PFSK-1 (cell line): Measurements from ENCODE around the gene HS3ST3B1.

Experiments used
- FOXP2 ChIP-seq: optimal IDR thresholded peaks from 2 replicates; pipeline ENCODE3; 2011; ENCODE audit warnings: borderline replicate concordance, control low read depth, inconsistent platforms; ENCODE audit not compliant: insufficient read depth; ENCODE audit errors: extremely low read length, extremely low read depth
- POLR2AphosphoS5 ChIP-seq: IDR thresholded peaks from 2 replicates; pipeline ENCODE4 v1.6.1; 2012; ENCODE audit warnings: low read depth, mild to moderate bottlenecking, control low read depth, low read length, moderate library complexity
- SIN3A ChIP-seq: IDR thresholded peaks from 2 replicates; pipeline ENCODE4 v1.6.1; 2012; ENCODE audit warnings: mild to moderate bottlenecking, low read length, moderate library complexity, borderline replicate concordance; ENCODE audit not compliant: insufficient read depth
- TAF1 ChIP-seq: IDR thresholded peaks from 2 replicates; pipeline ENCODE4 v1.6.1; 2012; ENCODE audit warnings: low read length, control low read depth, borderline replicate concordance; ENCODE audit not compliant: insufficient read depth
- TF ChIP-seq, protein P1 (sequence below), 2 experiments: IDR thresholded peaks; 2 replicates each; pipeline versions ENCODE4 v1.6.1 to v1.8.0; 2011 to 2012; ENCODE audit warnings: low read depth in 2 of 2, low read length in 2 of 2, control low read depth in 1 of 2, inconsistent platforms in 1 of 2, mild to moderate bottlenecking in 1 of 2, moderate library complexity in 1 of 2; ENCODE audit not compliant: insufficient read depth in 1 of 2

DNA sequence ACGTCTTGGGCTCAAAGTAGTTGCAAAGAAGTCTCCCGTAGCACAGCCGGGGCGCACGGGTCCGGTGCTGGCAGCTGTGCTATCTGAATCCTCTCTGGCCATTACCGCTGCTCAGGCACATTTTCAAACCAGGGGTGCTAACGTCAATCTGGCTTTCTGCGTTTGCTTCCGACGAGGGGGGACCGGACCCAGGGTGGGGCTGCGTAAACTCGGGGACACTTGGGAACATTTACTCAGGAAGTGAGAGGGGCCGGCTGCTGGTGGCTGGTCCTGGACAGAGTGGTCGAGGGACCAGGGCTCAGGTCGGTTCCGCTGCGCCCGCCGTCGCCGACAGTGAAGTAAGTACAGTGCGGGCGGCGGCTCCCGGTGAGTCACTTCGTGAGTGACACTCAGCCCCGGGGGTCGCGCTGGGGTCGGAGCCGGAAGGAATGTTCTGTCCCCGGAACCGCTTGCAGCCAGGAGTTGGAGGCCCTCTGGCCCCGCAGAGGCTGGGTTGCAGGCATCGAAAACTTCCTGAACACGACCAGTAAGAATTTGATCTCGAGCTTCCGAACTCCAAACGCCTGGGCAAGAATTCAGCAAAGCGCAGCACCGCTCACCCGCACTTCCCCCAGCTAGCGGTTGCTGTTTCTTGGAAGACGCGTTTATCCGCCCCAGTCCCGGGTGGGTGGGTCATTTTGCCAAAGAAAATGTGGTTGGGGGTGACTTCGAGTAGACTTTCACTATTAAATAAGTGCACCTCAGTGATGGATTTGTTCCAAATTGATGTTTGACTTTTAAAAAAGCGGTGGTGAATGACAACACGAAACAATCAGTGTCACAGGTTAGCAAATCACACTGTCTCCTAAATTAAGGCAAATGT, 1.4 kb upstream of the HS3ST3B1 start:
- TF ChIP-seq TAF1 (no peak), POLR2AphosphoS5 (no peak), SIN3A (no peak), FOXP2 (no peak)
- TF ChIP-seq, protein P1, sequence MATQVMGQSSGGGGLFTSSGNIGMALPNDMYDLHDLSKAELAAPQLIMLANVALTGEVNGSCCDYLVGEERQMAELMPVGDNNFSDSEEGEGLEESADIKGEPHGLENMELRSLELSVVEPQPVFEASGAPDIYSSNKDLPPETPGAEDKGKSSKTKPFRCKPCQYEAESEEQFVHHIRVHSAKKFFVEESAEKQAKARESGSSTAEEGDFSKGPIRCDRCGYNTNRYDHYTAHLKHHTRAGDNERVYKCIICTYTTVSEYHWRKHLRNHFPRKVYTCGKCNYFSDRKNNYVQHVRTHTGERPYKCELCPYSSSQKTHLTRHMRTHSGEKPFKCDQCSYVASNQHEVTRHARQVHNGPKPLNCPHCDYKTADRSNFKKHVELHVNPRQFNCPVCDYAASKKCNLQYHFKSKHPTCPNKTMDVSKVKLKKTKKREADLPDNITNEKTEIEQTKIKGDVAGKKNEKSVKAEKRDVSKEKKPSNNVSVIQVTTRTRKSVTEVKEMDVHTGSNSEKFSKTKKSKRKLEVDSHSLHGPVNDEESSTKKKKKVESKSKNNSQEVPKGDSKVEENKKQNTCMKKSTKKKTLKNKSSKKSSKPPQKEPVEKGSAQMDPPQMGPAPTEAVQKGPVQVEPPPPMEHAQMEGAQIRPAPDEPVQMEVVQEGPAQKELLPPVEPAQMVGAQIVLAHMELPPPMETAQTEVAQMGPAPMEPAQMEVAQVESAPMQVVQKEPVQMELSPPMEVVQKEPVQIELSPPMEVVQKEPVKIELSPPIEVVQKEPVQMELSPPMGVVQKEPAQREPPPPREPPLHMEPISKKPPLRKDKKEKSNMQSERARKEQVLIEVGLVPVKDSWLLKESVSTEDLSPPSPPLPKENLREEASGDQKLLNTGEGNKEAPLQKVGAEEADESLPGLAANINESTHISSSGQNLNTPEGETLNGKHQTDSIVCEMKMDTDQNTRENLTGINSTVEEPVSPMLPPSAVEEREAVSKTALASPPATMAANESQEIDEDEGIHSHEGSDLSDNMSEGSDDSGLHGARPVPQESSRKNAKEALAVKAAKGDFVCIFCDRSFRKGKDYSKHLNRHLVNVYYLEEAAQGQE (IDR thresholded peaks at IDR 0.05; ENCODE audit: insufficient read depth in 1 of 2, low read depth in 2 of 2, low read length in 2 of 2), result 0 out of 4 replicates have a peak, but pooled peaks of 1 of the 2 experiments have one; percentile 11
